GM18907 (cell line): Measurements from ENCODE around the gene GIGYF2.
"Not testable (repeated sequence)": the region's sequence is repeated elsewhere in the genome, so short reads cannot be mapped to it uniquely, and the experiment has no call there.

Experiments used
- ATAC-seq: cut with Tn5 transposase; IDR thresholded peaks from one replicate; pipeline ENCODE4 v1.9.1; 2021; ENCODE audit warnings: mild to moderate bottlenecking, moderate library complexity; ENCODE audit not compliant: unreplicated experiment

The GIGYF2 gene

DNA sequence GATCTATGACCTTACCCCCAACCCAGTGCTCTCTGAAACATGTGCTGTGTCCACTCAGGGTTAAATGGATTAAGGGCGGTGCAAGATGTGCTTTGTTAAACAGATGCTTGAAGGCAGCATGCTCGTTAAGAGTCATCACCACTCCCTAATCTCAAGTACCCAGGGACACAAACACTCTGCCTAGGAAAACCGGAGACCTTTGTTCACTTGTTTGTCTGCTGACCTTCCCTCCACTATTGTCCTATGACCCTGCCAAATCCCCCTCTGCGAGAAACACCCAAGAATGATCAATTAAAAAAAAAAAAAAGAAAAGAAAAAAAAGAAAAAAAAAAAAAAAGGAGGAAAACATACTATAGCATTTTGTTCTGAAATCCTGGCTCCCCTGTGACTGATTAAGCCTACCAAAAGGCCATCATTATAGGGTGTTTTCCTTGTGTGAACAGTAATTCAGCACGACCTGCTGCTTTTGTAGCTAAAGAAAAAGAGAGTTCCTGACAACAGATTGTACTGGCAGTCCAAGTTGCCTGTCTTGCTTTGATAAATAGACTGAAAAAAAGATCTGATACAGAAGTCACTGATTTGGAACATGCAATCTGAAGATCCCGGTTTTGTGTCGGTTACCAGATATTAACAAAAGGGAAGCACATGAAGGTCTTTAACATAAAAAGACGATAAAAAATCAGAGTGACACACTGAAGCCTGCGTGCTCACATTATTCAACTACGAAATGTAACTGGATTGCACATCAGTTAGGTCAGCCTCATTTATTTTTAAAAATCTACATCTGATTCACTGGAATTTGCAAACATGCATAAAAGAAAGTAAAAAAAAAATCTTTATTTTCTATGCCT lies 210.0 kb downstream of the GIGYF2 start:
- not testable (repeated sequence) for ATAC-seq

DNA sequence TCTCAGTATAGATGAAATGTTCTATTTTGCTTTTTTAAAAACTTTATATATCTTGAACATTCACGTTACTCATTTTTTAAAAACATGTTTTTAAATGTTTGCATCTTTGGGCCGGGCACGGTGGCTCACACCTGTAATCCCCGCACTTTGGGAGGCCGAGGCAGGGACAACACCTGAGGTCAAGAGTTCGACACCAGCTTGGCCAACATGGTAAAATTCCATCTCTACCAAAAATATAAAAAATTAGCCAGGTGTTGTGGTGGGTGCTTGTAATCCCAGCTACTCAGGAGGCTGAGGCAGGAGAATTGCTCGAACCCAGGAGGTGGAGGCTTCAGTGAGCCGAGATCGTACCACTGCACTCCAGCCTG lies 210.6 kb downstream of the GIGYF2 start:
- not testable (repeated sequence) for ATAC-seq

DNA sequence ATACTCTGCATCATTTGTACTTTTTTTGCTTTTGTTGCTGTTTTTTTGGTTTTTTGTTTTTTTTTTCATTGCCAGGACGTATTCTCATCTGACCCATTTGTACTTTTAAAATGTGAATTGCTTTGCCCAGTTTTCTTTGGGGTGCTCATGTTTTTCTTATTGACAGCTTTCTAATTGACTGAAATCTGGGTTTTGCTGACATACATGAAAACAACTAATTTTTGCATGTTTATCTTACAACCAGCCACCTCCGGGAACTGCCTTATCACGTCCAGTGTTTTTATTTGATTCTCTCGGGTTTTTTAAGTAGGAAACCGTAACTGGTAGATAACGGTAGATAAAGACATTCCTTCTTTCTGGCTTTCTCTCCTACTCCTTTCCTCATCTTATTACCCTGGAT lies 211.6 kb downstream of the GIGYF2 start:
- no peak for ATAC-seq
